ENCODE data around the gene RASAL1. TPM values are rescaled to one million over a fixed set of nuclear protein-coding genes. Genes with fewer than 3 reads are reported as not detected.
A peak's percentile ranks its signal among the peaks of the same experiment; 100 is the strongest.

Gene RASAL1
- total and polyA plus RNA-seq, 8 donors: 3.0 to 62.0 (median 23.8) TPM

- no peak for TF ChIP-seq POLR2A (IDR thresholded peaks at IDR 0.05)
- TF ChIP-seq CTCF (IDR thresholded peaks at IDR 0.05): no peak
- TF ChIP-seq EP300 (IDR thresholded peaks at IDR 0.05): no peak
- TF ChIP-seq POLR2AphosphoS5 (IDR thresholded peaks at IDR 0.05): no peak
- WGBS, 5 donors: 46 to 69% (median 60%) methylated on average over 22 to 44 of the region's 44 CpGs
- intact Hi-C loops (cut with DNase I; ENCODE audit: low total_unique reads): no loop called here
- Histone ChIP-seq H3K4me3 (peak overlapping the region; percentile 46 to 66 (median 54)), H3K4me1 (peaks cover 11 to 16% (median 14%) of the 10 kb centered on the region in 4 donors), H3K27ac (no peak overlapping the region), H3K9me3 (no peaks in the 10 kb centered on the region), H3K27me3 (peaks cover 9 to 74% (median 30%) of the 10 kb centered on the region in 3 donors), H3K36me3 (no peaks in the 10 kb centered on the region)
- no peak for DNase-seq
Measured at GRCh38 chr12:113057565-113058485, 77.7 kb downstream of the RASAL1 start.

GRCh38 chr12:113056631-113057488, 78.7 kb downstream of the RASAL1 start, which contains the start of gene DTX1:
DTX1 (plus strand) TSS chr12:113056730; CDS start chr12:113058193, 1,463 bp downstream.
- Histone ChIP-seq H3K4me1 (peaks cover 11 to 16% (median 14%) of the 10 kb centered on the region in 4 donors), H3K27ac (peak within 1 kb of the TSS in 1 of 5 donors; percentile 17), H3K9me3 (no peaks in the 10 kb centered on the region), H3K36me3 (no peaks in the 10 kb centered on the region), H3K27me3 (peaks cover 9 to 73% (median 30%) of the 10 kb centered on the region in 3 donors), H3K4me3 (peak within 1 kb of the TSS; percentile 46 to 66 (median 54))
- intact Hi-C loops (cut with DNase I; ENCODE audit: low total_unique reads): no loop called here
- DNase-seq: peak in 1 of 2 donors; percentile 66
- no peak for TF ChIP-seq CTCF (IDR thresholded peaks at IDR 0.05)
- no peak for TF ChIP-seq POLR2A (IDR thresholded peaks at IDR 0.05)
- no peak for TF ChIP-seq EP300 (IDR thresholded peaks at IDR 0.05)
- TF ChIP-seq POLR2AphosphoS5 (IDR thresholded peaks at IDR 0.05): no peak
- 0 to 2% (median 1%) methylated on average over 22 to 94 of the region's 94 CpGs for WGBS, 5 donors

- Histone ChIP-seq H3K4me1 (peaks cover 11 to 16% (median 14%) of the 10 kb centered on the region in 4 donors), H3K9me3 (no peaks in the 10 kb centered on the region), H3K36me3 (no peaks in the 10 kb centered on the region), H3K4me3 (peak overlapping the region; percentile 46 to 66 (median 54)), H3K27me3 (peaks cover 9 to 74% (median 30%) of the 10 kb centered on the region in 3 donors), H3K27ac (no peak overlapping the region)
- DNase-seq: no peak
- no peak for TF ChIP-seq POLR2AphosphoS5 (IDR thresholded peaks at IDR 0.05)
- TF ChIP-seq EP300 (IDR thresholded peaks at IDR 0.05): no peak
- no peak for TF ChIP-seq POLR2A (IDR thresholded peaks at IDR 0.05)
- no peak for TF ChIP-seq CTCF (IDR thresholded peaks at IDR 0.05)
- WGBS, 5 donors: 0 to 8% (median 6%) methylated on average over 3 to 8 of the region's 8 CpGs
- intact Hi-C loops (cut with DNase I; ENCODE audit: low total_unique reads): no loop called here
Measured at GRCh38 chr12:113056381-113056630, 79.3 kb downstream of the RASAL1 start.

All from stomach (tissue), 9 donors.